PC-9 (cell line): Measurements from ENCODE around the gene LETM1. TPM values are rescaled to one million over a fixed set of nuclear protein-coding genes. Genes with fewer than 3 reads are reported as not detected.

Source experiments
- BruUV-seq: library from RNA; stranded (reverse); fragments of 400-500 nt; replicated peaks from 2 replicates; lab custom pipeline; 2021; lab: Mats Ljungman, UMichigan
- CTCF ChIA-PET: fragments of 300-600 bp; sonication (Branson Sonifier 250); formaldehyde crosslinking; loops from one replicate; lab custom pipeline; 2022; ENCODE audit warnings: antibody characterized with exemption; lab: Charles Lee
- POLR2A ChIA-PET: fragments of 300-600 bp; sonication (Branson Sonifier 250); formaldehyde crosslinking; loops from one replicate; lab custom pipeline; 2022; ENCODE audit warnings: antibody characterized with exemption; ENCODE audit not compliant: unreplicated experiment; lab: Charles Lee
- DNase-seq, 2 experiments: peaks; one replicate each; pipeline versions ENCODE4 v3.0.0 to v3.0.0-alpha.2; 2015 to 2022; ENCODE audit warnings: mixed read lengths in 1 of 2
- H2AFZ ChIP-seq: fragments of 200-600 bp; sonication (generic); 2 replicates; pipeline ENCODE4 v1.8.1; 2017; ENCODE audit warnings: antibody characterized with exemption
- H3F3A ChIP-seq: fragments of 200-600 bp; sonication (generic); 2 replicates; pipeline ENCODE4 v1.8.1; 2017; ENCODE audit warnings: antibody characterized with exemption, mild to moderate bottlenecking, low read depth; ENCODE audit not compliant: insufficient read depth
- H3K27ac ChIP-seq: fragments of 200-600 bp; sonication (generic); 2 replicates; pipeline ENCODE4 v1.6.1; 2016; ENCODE audit warnings: mixed run types
- H3K27me3 ChIP-seq: fragments of 200-600 bp; sonication (generic); 2 replicates; pipeline ENCODE4 v1.6.1; 2016; ENCODE audit warnings: low read depth, mixed run types; ENCODE audit not compliant: insufficient read depth
- H3K36me3 ChIP-seq: fragments of 200-600 bp; sonication (generic); 2 replicates; pipeline ENCODE4 v1.6.1; 2016; ENCODE audit warnings: low read depth, mixed run types
- H3K4me1 ChIP-seq: fragments of 200-600 bp; sonication (generic); replicated peaks from 2 replicates; pipeline ENCODE4 v1.6.1; 2016; ENCODE audit warnings: mixed run types; ENCODE audit not compliant: insufficient read depth
- H3K4me2 ChIP-seq: fragments of 200-600 bp; sonication (generic); 2 replicates; pipeline ENCODE4 v1.6.1; 2017; ENCODE audit warnings: mixed run types
- H3K4me3 ChIP-seq: fragments of 200-600 bp; sonication (generic); 2 replicates; pipeline ENCODE4 v1.6.1; 2016; ENCODE audit warnings: mixed run types
- H3K79me2 ChIP-seq: fragments of 200-600 bp; sonication (generic); 2 replicates; pipeline ENCODE4 v1.6.1; 2017; ENCODE audit warnings: low read depth, mixed run types
- H3K9me2 ChIP-seq: fragments of 200-600 bp; sonication (generic); 2 replicates; pipeline ENCODE4 v1.8.1; 2017; ENCODE audit warnings: mild to moderate bottlenecking; ENCODE audit not compliant: insufficient read depth
- H3K9me3 ChIP-seq: fragments of 200-600 bp; sonication (generic); 2 replicates; pipeline ENCODE4 v1.8.1; 2016; ENCODE audit warnings: low read depth; ENCODE audit not compliant: insufficient read depth
- H4K20me1 ChIP-seq: fragments of 200-600 bp; sonication (generic); 2 replicates; pipeline ENCODE4 v1.8.1; 2017; ENCODE audit not compliant: insufficient read depth
- CTCF ChIP-seq: fragments of 200-600 bp; sonication (generic); conservative IDR thresholded peaks from 2 replicates; pipeline ENCODE4 v1.6.1; 2017; ENCODE audit warnings: mixed run types, antibody characterized with exemption, mild to moderate bottlenecking, moderate library complexity
- EZH2 ChIP-seq: fragments of 200-600 bp; sonication (generic); IDR thresholded peaks from 2 replicates; pipeline ENCODE4 v1.8.0; 2017; ENCODE audit warnings: antibody characterized with exemption, low read depth
- intact Hi-C: fragments of 100-400 bp; cut with micrococcal nuclease; formaldehyde crosslinking; loops from one replicate; pipeline ENCODE4 v1.10.0; 2022; ENCODE audit not compliant: unreplicated experiment
- total RNA-seq: library from RNA; stranded (reverse); gene quantifications from 2 replicates; pipeline ENCODE4 v1.2.3, GENCODE V29; 2021

Gene LETM1
- total RNA-seq, 1 experiment from 2014 or later, result 44.5 TPM

GRCh38 chr4:1859389-1859753, 3.4 kb upstream of the LETM1 start:
- ChIA-PET POLR2A (no interaction called here), CTCF (interaction anchor here (0.7 kb wide), 1 partner anchor 335 kb away, joined by 7 read pairs; no protein-coding TSS in a partner anchor)
- no TSS peak for BruUV-seq
- Histone ChIP-seq H3K4me2 (no peak overlapping the region), H3F3A (peaks cover 9% of the 10 kb centered on the region; the same call in 1 of the 2 replicates), H4K20me1 (peaks cover 5% of the 10 kb centered on the region; the same call in 1 of the 2 replicates), H3K4me3 (no peak overlapping the region), H3K36me3 (no peaks in the 10 kb centered on the region), H2AFZ (no peak overlapping the region), H3K9me3 (no peaks in the 10 kb centered on the region), H3K4me1 (peaks cover 16% of the 10 kb centered on the region), H3K27me3 (no peaks in the 10 kb centered on the region), H3K9me2 (no peaks in the 10 kb centered on the region), H3K27ac (no peak overlapping the region), H3K79me2 (peaks cover 30% of the 10 kb centered on the region)
- DNase-seq, result no peak
- TF ChIP-seq EZH2 (no peak), CTCF (no peak)
- intact Hi-C loops, result no loop called here

GRCh38 chr4:1857931-1858330, 2.0 kb upstream of the LETM1 start:
- H3K36me3 ChIP-seq, result no peaks in the 10 kb centered on the region
- no peak overlapping the region for H3K27ac ChIP-seq
- POLR2A ChIA-PET, result no interaction called here
- H3K4me3 ChIP-seq, result no peak overlapping the region
- BruUV-seq, result no TSS peak
- CTCF ChIA-PET, result no interaction called here
- H3K9me3 ChIP-seq, result no peaks in the 10 kb centered on the region
- no peaks in the 10 kb centered on the region for H3K9me2 ChIP-seq
- no peaks in the 10 kb centered on the region for H3K27me3 ChIP-seq
- TF ChIP-seq CTCF (no peak), EZH2 (no peak)
- peaks cover 7% of the 10 kb centered on the region; the same call in 1 of the 2 replicates for H4K20me1 ChIP-seq
- H3K4me1 ChIP-seq, result peaks cover 24% of the 10 kb centered on the region
- no peak overlapping the region for H2AFZ ChIP-seq
- H3K4me2 ChIP-seq, result peak overlapping the region; percentile 89
- H3K79me2 ChIP-seq, result peaks cover 45% of the 10 kb centered on the region
- H3F3A ChIP-seq, result peaks cover 9% of the 10 kb centered on the region; the same call in 1 of the 2 replicates
- DNase-seq, result no peak
- intact Hi-C loops, result no loop called here

GRCh38 chr4:1856943-1857699, 1.2 kb upstream of the LETM1 start:
- peak overlapping the region; percentile 89 for H3K4me2 ChIP-seq
- no peaks in the 10 kb centered on the region for H3K27me3 ChIP-seq
- no peak overlapping the region for H3K27ac ChIP-seq
- peaks cover 53% of the 10 kb centered on the region for H3K79me2 ChIP-seq
- peak overlapping the region; percentile 82 for H3K4me3 ChIP-seq
- H3K36me3 ChIP-seq, result no peaks in the 10 kb centered on the region
- peaks cover 9% of the 10 kb centered on the region; the same call in 1 of the 2 replicates for H3F3A ChIP-seq
- no peaks in the 10 kb centered on the region for H3K9me3 ChIP-seq
- TF ChIP-seq CTCF (no peak), EZH2 (no peak)
- peaks cover 32% of the 10 kb centered on the region for H3K4me1 ChIP-seq
- H2AFZ ChIP-seq, result peak overlapping the region; percentile 99
- CTCF ChIA-PET, result no interaction called here
- H4K20me1 ChIP-seq, result peaks cover 9% of the 10 kb centered on the region
- TSS peak; percentile 54 for BruUV-seq
- DNase-seq, result no peak
- POLR2A ChIA-PET, result interaction anchor here (0.5 to 0.7 kb wide), 3 partner anchors 30 to 1383 kb away, joined by 3 to 5 read pairs (median 3); no protein-coding TSS in a partner anchor
- intact Hi-C loops, result loop anchor here (1.0 kb wide), 1 partner anchor 13 kb away; no protein-coding TSS in a partner anchor
- H3K9me2 ChIP-seq, result no peaks in the 10 kb centered on the region
